ENCODE results near the gene CAPZA1.
"Not testable (repeated sequence)": the region's sequence is repeated elsewhere in the genome, so short reads cannot be mapped to it uniquely, and the experiment has no call there.

Gene CAPZA1

GRCh38 chr1:112619518-112620376 is at the start of gene CAPZA1:
Gene CAPZA1, plus strand, starts transcription at chr1:112619832. Its CDS starts 13 bp downstream, at chr1:112619845.
- DNase-seq (ENCODE audit: low read depth), result peak; percentile 93

- DNase-seq (ENCODE audit: low read depth), result peak; percentile 97
Measured at GRCh38 chr1:112575154-112575804, 44.4 kb upstream of the CAPZA1 start.

DNA sequence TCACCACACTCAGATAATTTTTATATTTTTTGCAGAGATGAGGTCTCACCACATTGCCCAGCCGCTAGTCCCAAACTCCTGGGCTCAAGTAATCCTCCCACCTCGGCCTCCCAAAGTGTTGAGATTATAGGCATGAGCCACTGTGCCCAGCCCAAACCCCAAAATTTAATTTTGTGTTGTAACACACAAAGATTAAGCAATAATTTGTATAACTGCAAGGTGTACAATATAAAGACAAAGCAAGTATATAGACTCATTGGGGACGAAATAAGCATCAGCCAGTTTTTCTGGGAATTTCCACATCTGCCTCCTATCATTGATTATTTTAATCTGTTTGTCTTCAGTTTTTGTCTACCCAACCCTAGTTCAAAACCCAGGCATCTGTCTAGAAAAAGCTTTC is 43.4 kb upstream of the CAPZA1 start:
- DNase-seq (ENCODE audit: low read depth), result no peak

- peak; percentile 37 for DNase-seq (ENCODE audit: low read depth)
Measured at GRCh38 chr1:112579801-112580510, 39.7 kb upstream of the CAPZA1 start.

- no peak for DNase-seq (ENCODE audit: low read depth)
Measured at GRCh38 chr1:112581586-112582192, 37.9 kb upstream of the CAPZA1 start.

DNA sequence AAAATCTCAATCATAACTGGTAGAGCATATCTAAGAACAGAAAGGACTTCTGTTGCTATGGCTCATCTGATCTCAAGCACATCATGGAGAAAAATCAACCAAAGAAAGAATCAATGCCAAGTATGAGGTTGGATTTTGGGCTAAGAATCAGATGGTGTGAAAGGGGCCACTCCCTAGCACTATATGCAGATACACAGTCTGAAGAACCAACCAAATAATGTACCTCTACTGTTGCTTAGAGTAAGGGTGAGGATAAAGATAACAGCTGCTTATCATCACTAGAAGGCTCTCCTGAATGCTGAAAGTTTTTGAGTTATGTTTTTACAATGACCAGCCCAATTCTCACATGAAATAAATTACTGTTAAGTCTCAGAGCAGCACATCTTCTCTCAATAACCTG is 36.3 kb upstream of the CAPZA1 start:
- no peak for DNase-seq (ENCODE audit: low read depth)

- DNase-seq (ENCODE audit: low read depth), result peak; percentile 24
Measured at GRCh38 chr1:112589766-112590165, 29.9 kb upstream of the CAPZA1 start.

DNA sequence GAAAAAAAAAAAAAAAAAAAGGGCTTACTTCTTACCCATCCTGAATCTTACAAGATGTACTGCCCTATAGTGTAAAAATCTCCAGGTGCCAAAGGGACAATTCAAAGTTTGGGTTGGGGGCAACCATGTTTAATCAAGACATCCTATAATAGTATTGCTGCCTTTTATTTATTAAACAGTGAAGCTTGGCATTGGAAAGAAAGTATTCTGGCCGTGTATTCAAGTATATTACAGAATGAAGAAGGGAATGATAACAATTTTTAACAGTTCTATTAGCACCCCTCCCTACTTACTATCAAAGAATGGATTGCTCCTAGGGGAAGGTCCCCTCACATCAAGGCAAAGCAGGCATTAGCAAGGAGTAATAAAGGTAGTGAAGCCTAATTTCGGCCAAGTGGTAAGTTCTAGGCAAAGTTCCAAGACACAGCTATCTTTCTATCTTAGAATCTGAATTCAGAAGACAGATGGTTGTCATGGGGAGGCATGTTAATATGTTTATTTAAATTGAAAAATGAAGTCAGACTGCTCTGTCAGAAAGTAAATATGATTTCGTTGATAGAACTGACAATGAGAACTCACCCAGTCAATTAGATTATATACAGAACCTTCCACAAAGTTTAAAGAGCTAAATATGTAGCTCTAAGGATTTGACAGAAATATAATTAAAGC is 25.3 kb upstream of the CAPZA1 start:
- no peak for DNase-seq (ENCODE audit: low read depth)

GRCh38 chr1:112599477-112599876 is 20.2 kb upstream of the CAPZA1 start:
- DNase-seq (ENCODE audit: low read depth), result no peak

DNA sequence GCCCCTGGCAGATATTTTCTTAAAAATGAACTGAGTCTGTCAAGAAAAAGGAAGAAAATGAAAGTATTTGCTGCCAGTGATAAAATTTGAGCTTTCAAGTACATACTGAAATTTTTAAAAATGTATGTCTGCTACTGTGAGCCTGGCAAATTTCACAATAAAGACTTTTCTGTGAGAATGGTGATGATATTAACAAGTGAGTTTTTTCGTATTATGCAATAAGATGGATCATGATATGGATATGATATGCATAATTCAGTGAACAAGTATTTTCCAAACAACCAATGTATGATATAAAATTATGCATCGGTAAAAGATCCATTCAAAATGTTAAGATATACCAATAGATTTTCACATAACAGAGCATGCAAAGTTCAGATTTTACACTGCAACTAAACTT is 16.6 kb upstream of the CAPZA1 start:
- DNase-seq (ENCODE audit: low read depth), result no peak

DNA sequence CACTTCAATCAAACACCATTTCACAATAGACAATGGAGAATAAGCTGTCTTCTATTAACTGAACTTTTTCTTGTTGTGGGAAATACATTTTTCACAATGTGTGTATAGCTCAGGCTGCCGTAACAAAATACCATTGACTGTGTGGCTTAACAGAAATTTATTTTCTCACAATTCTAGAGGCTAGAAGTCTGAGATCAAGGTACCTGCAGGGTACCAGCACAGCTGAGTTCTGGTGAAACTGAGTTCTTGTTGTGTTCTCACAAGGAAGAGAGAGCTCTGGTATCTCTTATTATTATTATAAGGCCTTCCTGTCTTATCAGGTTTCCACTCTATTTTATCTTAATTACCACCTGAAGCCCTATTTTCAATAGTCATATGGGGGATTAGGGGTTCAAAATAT is 16.1 kb upstream of the CAPZA1 start:
- no peak for DNase-seq (ENCODE audit: low read depth)

GRCh38 chr1:112605633-112606327 is 13.9 kb upstream of the CAPZA1 start:
- DNase-seq (ENCODE audit: low read depth), result no peak

- peak; percentile 65 for DNase-seq (ENCODE audit: low read depth)
Measured at GRCh38 chr1:112614460-112615065, 5.1 kb upstream of the CAPZA1 start.

- DNase-seq (ENCODE audit: low read depth), result peak; percentile 39
Measured at GRCh38 chr1:112618114-112618720, 1.4 kb upstream of the CAPZA1 start.

GRCh38 chr1:112618721-112619517 is 713 bp upstream of the CAPZA1 start, which contains the start of gene ST7L:
Gene ST7L, minus strand, starts transcription at chr1:112619141. Its CDS starts 28 bp downstream, at chr1:112619113.
- peak; percentile 80 for DNase-seq (ENCODE audit: low read depth)

GRCh38 chr1:112620377-112620695 is 704 bp downstream of the CAPZA1 start:
- no peak for DNase-seq (ENCODE audit: low read depth)

DNA sequence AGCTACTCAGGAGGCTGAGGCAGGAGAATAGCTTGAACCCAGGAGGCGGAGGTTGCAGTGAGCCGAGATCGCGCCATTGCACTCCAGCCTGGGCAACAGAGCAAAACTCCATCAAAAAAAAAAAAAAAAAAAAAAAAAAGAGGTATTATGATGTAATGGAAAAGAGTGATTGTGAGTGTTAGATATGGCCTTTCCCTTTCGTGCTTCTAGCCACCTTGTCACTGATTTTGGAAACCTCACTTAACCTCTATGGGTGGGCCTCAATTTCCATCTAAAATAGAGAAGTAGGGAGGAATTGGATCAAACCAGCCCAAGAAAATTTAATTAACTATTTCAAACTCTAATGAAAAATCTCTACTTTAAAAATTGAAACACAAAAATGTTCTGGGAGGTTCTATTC is 4.9 kb downstream of the CAPZA1 start:
- not testable (repeated sequence) for DNase-seq (ENCODE audit: low read depth)

- DNase-seq (ENCODE audit: low read depth), result peak; percentile 70
Measured at GRCh38 chr1:112625696-112626095, 6.1 kb downstream of the CAPZA1 start.

GRCh38 chr1:112626193-112626592 is 6.6 kb downstream of the CAPZA1 start:
- no peak for DNase-seq (ENCODE audit: low read depth)

Measured in EH (cell line).